Measurements from ENCODE around the gene SLC16A10. TPM values are rescaled to one million over a fixed set of nuclear protein-coding genes. Genes with fewer than 3 reads are reported as not detected.

SLC16A10 gene
- total RNA-seq, 2 experiments from 2014 or later, result 13.4 to 13.8 TPM

- H3K4me3 ChIP-seq (ENCODE audit: low read length), result no peak overlapping the region
- ChIA-PET POLR2A (no interaction called here), CTCF (no interaction called here)
- no peak overlapping the region for H3K27ac Mint-ChIP-seq
- no peak overlapping the region for H3K4me3 Mint-ChIP-seq
- H3K4me1 ChIP-seq (ENCODE audit: insufficient read depth, low read length), result peaks cover 11% of the 10 kb centered on the region
- TF ChIP-seq, protein P1, sequence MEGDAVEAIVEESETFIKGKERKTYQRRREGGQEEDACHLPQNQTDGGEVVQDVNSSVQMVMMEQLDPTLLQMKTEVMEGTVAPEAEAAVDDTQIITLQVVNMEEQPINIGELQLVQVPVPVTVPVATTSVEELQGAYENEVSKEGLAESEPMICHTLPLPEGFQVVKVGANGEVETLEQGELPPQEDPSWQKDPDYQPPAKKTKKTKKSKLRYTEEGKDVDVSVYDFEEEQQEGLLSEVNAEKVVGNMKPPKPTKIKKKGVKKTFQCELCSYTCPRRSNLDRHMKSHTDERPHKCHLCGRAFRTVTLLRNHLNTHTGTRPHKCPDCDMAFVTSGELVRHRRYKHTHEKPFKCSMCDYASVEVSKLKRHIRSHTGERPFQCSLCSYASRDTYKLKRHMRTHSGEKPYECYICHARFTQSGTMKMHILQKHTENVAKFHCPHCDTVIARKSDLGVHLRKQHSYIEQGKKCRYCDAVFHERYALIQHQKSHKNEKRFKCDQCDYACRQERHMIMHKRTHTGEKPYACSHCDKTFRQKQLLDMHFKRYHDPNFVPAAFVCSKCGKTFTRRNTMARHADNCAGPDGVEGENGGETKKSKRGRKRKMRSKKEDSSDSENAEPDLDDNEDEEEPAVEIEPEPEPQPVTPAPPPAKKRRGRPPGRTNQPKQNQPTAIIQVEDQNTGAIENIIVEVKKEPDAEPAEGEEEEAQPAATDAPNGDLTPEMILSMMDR (IDR thresholded peaks at IDR 0.05), result no peak
- DNase-seq (no peak), ATAC-seq (ENCODE audit: poor library complexity) (no peak)
- no peaks in the 10 kb centered on the region for H3K27me3 Mint-ChIP-seq
- H3K9me3 Mint-ChIP-seq, result no peaks in the 10 kb centered on the region
- no peaks in the 10 kb centered on the region for H3K36me3 ChIP-seq (ENCODE audit: insufficient read depth, low read length)
- H3K4me1 Mint-ChIP-seq (ENCODE audit: low read depth), result peaks cover 26% of the 10 kb centered on the region
- no peaks in the 10 kb centered on the region for H3K9me3 ChIP-seq (ENCODE audit: control insufficient read depth in 1 of 2, insufficient read depth in 1 of 2, low read length in 2 of 2)
- H3K36me3 Mint-ChIP-seq (ENCODE audit: low read depth), result peaks cover 10% of the 10 kb centered on the region
- intact Hi-C loops (cut with DNase I, micrococcal nuclease), result loop anchor here in 1 of 2 experiments (5.0 kb wide), 1 partner anchor 85 kb away; the partner anchor contains the start of gene SLC16A10
- no peaks in the 10 kb centered on the region for H3K27me3 ChIP-seq (ENCODE audit: control insufficient read depth in 1 of 2, insufficient read depth in 2 of 2, low read length in 2 of 2)
- no peak overlapping the region for H3K27ac ChIP-seq (ENCODE audit: low read depth in 1 of 2, low read length in 2 of 2)
Measured at GRCh38 chr6:111172563-111172962, 85.3 kb downstream of the SLC16A10 start.

GRCh38 chr6:111173341-111173740 is 86.0 kb downstream of the SLC16A10 start:
- Mint-ChIP-seq H3K27ac (no peak overlapping the region), H3K4me1 (ENCODE audit: low read depth) (peaks cover 26% of the 10 kb centered on the region), H3K27me3 (no peaks in the 10 kb centered on the region), H3K36me3 (ENCODE audit: low read depth) (peaks cover 17% of the 10 kb centered on the region), H3K9me3 (no peaks in the 10 kb centered on the region), H3K4me3 (peak overlapping the region; percentile 49)
- Histone ChIP-seq H3K36me3 (ENCODE audit: insufficient read depth, low read length) (no peaks in the 10 kb centered on the region), H3K9me3 (ENCODE audit: control insufficient read depth in 1 of 2, insufficient read depth in 1 of 2, low read length in 2 of 2) (no peaks in the 10 kb centered on the region), H3K27me3 (ENCODE audit: control insufficient read depth in 1 of 2, insufficient read depth in 2 of 2, low read length in 2 of 2) (no peaks in the 10 kb centered on the region), H3K27ac (ENCODE audit: low read depth in 1 of 2, low read length in 2 of 2) (no peak overlapping the region), H3K4me1 (ENCODE audit: insufficient read depth, low read length) (peaks cover 11% of the 10 kb centered on the region), H3K4me3 (ENCODE audit: low read length) (no peak overlapping the region)
- ChIA-PET POLR2A (interaction anchor here (1.6 kb wide), 1 partner anchor 60 kb away, joined by 3 read pairs; no protein-coding TSS in a partner anchor), CTCF (no interaction called here)
- TF ChIP-seq, protein P1 (IDR thresholded peaks at IDR 0.05), result no peak
- intact Hi-C loops (cut with DNase I, micrococcal nuclease), result loop anchor here in 1 of 2 experiments (5.0 kb wide), 1 partner anchor 86 kb away; the partner anchor contains the start of gene SLC16A10
- no peak for ATAC-seq (ENCODE audit: poor library complexity)
- peak in 1 of 14 experiments; percentile 8 for DNase-seq

DNA sequence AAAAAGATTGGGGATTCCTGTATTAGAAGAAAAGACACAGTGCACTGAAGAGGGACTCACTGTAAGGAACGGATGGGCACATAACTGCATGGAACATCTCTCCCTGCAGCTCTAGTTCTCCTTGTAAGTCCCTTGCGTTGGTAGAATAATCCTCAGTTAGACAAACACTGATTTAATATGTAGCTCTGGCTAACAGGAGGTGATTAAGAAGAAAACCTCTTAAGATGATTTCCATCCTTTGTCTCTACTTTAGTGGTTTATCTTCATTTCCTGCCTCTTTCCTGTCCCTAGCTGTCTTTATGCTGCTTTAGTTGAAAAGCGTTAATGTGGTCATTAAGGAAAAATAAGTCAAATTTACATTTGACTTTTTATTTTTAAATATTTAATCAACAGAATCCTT is 86.6 kb downstream of the SLC16A10 start:
- TF ChIP-seq, protein P1 (IDR thresholded peaks at IDR 0.05), result no peak
- peak in 2 of 14 experiments; percentile 6 to 21 for DNase-seq
- H3K4me3 Mint-ChIP-seq, result no peak overlapping the region

More for the DNA sequence above, 86.6 kb downstream of the SLC16A10 start:
- intact Hi-C loops (cut with DNase I, micrococcal nuclease), result loop anchor here in 1 of 2 experiments (5.0 kb wide), 1 partner anchor 87 kb away; the partner anchor contains the start of gene SLC16A10
- H3K27ac Mint-ChIP-seq, result no peak overlapping the region
- peaks cover 20% of the 10 kb centered on the region for H3K36me3 Mint-ChIP-seq (ENCODE audit: low read depth)
- POLR2A ChIA-PET, result interaction anchor here (1.6 kb wide), 1 partner anchor 60 kb away, joined by 3 read pairs; no protein-coding TSS in a partner anchor
- no peaks in the 10 kb centered on the region for H3K9me3 ChIP-seq (ENCODE audit: control insufficient read depth in 1 of 2, insufficient read depth in 1 of 2, low read length in 2 of 2)
- peak; percentile 48 for ATAC-seq (ENCODE audit: poor library complexity)
- H3K27me3 ChIP-seq (ENCODE audit: control insufficient read depth in 1 of 2, insufficient read depth in 2 of 2, low read length in 2 of 2), result no peaks in the 10 kb centered on the region
- peaks cover 11% of the 10 kb centered on the region for H3K4me1 ChIP-seq (ENCODE audit: insufficient read depth, low read length)
- H3K27me3 Mint-ChIP-seq, result no peaks in the 10 kb centered on the region
- no peaks in the 10 kb centered on the region for H3K36me3 ChIP-seq (ENCODE audit: insufficient read depth, low read length)
- H3K4me3 ChIP-seq (ENCODE audit: low read length), result no peak overlapping the region
- no peak overlapping the region for H3K27ac ChIP-seq (ENCODE audit: low read depth in 1 of 2, low read length in 2 of 2)
- peaks cover 26% of the 10 kb centered on the region for H3K4me1 Mint-ChIP-seq (ENCODE audit: low read depth)
- CTCF ChIA-PET, result no interaction called here
- H3K9me3 Mint-ChIP-seq, result no peaks in the 10 kb centered on the region
